GM19351 (cell line): ENCODE results near the gene OR4S1.
"Not testable (repeated sequence)": the region's sequence is repeated elsewhere in the genome, so short reads cannot be mapped to it uniquely, and the experiment has no call there.

Source experiments
- ATAC-seq: cut with Tn5 transposase; IDR thresholded peaks from one replicate; pipeline ENCODE4 v1.9.1; 2021; ENCODE audit warnings: mild to moderate bottlenecking, moderate library complexity; ENCODE audit not compliant: unreplicated experiment

OR4S1 gene, protein sequence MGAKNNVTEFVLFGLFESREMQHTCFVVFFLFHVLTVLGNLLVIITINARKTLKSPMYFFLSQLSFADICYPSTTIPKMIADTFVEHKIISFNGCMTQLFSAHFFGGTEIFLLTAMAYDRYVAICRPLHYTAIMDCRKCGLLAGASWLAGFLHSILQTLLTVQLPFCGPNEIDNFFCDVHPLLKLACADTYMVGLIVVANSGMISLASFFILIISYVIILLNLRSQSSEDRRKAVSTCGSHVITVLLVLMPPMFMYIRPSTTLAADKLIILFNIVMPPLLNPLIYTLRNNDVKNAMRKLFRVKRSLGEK

DNA sequence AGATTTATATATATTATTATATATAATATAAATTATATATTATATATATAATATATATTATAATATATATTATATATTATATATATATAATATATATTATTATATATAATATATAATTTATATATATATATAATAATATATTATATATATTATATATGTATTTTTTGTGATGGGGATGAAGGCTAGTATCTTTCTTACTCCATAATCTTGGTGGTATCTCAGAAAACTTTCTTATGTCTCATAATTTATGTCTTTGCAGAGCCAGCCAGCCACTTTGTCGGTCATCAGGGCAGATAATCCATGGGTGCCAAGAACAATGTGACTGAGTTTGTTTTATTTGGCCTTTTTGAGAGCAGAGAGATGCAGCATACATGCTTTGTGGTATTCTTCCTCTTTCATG is at the start of gene OR4S1:
Gene OR4S1, plus strand, starts transcription at position 301 of the 400 bp plus-strand sequence. Its CDS starts 0 bp downstream, at position 301.
- no peak for ATAC-seq

DNA sequence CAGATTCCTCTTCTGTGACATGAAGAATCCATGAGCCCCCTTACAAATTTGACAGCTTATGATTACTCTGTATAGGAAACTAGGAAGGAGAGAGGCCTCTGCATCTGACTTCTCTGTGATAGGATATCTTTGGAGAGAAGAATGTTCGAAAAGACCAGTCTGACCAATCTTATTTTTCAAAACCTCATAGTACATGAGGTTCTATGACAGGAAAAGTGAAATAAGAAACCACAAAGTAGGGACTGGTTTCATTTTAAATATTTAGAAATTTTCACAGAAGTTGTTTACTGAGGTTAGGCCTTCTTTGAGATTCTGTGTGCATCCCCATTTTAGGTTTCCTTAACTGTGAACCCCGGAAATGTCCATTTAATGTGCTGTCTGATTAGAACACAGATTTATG is 44.4 kb upstream of the OR4S1 start:
- ATAC-seq: no peak

DNA sequence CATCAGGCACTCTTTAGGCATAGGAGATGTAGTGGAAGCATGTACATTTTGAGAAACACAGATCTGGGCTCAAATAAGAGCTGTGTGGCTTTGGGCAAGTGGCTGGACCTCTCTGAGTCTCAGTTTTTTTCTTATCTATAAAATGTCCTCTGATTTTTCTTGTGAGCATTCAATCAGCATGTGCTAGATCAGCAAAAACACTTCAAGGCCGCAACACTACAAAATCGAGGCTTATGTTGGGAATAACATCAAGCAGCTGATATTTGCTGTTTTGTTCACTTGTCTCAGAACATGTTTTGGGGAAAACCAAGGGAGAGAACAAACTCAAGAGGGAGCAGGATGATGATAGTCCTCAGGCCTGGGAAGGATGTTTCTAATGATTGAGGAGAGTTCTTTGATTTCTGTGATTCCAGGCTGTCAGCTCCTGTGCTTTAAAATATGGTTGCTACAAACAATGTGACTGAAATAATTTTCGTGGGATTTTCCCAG is 42.6 kb upstream of the OR4S1 start, which contains the start of gene OR4X1:
Gene OR4X1, plus strand, starts transcription at position 439 of the 489 bp plus-strand sequence. Its CDS starts 0 bp downstream, at position 439.
- ATAC-seq: no peak

DNA sequence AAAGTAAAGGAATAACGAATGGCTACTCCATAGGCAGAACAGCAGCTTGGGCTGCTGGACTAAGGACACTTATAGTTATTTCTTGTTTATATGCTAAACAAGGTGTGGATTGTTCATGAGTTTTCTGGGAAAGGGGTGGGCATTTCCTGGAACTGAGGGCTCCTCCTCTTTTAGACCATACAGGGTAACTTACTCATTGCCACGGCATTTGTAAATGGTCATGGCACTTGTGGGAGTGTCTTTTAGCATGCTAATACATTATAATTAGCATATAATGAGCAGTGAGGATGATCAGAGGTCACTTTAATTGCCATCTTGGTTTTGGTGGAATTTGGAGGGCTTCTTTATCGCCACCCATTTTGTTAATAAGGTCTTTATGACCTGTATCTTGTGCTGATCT is 35.4 kb upstream of the OR4S1 start:
- no peak for ATAC-seq

DNA sequence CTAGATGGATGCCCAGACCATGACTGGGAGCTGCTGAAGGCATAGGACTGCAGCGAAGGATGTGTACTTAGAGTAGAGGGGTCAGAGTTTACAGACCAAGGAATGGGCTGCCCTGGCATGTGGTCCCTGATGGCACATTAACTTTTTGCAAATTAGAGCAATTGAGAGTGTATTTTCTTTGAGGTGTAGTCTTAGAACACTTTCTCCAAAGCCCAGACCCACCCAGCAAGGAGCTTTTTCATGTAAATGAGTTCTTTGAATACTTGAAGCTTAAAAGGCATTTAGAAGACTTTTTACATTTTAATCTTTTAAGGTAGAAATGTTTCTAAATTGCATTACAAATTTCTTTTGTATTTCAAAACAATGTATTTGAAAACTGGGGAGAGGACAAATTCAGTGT is 33.4 kb upstream of the OR4S1 start:
- ATAC-seq: no peak

GRCh38 chr11:48307760-48308386 is 1.9 kb downstream of the OR4S1 start:
- peak; percentile 93 for ATAC-seq

- not testable (repeated sequence) for ATAC-seq
These were observed 7.6 kb downstream of the OR4S1 start for GRCh38 chr11:48313590-48313989.

DNA sequence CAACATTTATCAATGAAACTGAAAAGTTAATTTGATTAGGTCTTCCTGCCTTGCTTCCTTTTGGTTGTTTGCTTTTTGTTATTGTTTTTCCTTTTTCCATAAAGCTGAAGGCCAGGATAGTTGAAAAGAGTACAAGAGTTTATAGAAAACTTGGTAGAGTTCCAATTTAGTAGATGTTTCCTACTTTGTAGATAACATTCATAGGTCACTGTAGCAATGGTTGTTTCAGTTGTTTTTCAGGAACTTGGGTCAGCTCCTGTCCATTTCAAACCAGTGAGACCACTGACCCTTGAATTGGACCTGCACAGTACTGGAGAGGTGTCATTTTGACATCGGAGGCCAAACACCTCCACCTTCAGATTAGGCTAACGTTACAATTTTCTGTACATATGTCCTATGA is 13.8 kb downstream of the OR4S1 start:
- not testable (repeated sequence) for ATAC-seq

- not testable (repeated sequence) for ATAC-seq
These were observed 18.6 kb downstream of the OR4S1 start, which contains the start of gene OR4C3 for GRCh38 chr11:48324620-48325019. TSS of gene OR4C3 (plus strand) at chr11:48324920. CDS start at chr11:48325022, 102 bp downstream.

DNA sequence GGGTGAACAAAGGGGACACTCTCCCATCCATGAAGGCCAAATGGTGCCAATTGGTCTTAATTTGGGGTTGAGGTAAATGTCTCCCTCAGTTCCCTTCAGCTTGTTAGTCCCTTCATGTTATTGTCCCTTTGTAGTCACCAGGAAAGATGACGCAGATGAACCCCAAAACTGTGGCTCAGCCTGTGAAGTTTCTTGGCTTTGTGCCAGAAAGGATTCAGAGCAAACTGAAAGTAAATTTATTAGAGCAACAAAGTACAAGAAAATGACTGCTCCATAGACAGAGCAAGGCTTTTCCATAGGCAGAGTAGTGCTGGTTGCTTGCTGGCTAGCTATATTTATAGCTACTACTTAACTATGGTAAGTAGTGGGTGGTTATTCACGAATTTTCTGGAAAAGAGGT is 35.4 kb downstream of the OR4S1 start:
- no peak for ATAC-seq

GRCh38 chr11:48342505-48342904 is 36.5 kb downstream of the OR4S1 start:
- ATAC-seq: not testable (repeated sequence)

GRCh38 chr11:48346286-48346685 is 40.3 kb downstream of the OR4S1 start:
- not testable (repeated sequence) for ATAC-seq

DNA sequence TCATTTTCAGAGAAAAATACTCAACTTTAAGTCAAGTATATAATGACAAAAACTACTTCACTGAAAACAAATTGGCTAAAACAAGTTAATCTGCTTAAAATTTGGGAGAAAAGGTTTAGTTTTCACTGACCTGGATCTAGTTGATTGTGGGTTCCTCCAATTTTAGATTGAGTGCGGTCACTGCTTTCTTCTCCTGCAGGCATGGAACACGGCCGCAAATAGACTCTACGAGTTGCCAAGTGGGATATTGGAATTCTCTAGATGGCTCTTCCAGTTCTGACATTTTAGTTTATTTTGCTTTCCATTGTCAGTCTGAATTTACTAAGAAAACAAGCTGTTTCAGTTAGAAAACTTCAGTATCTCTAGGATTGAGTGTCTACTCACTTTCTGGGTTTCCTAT is 48.0 kb downstream of the OR4S1 start:
- no peak for ATAC-seq

- no peak for ATAC-seq
These were observed 48.7 kb downstream of the OR4S1 start for GRCh38 chr11:48354677-48355076.
